GM12878 (cell line): ENCODE data around the gene FAM222A. TPM values are rescaled to one million over a fixed set of nuclear protein-coding genes. Genes with fewer than 3 reads are reported as not detected.

Source experiments
- ATAC-seq: fragments of 200-7000 bp; cut with Tn5 transposase; 3 replicates; pipeline ENCODE4 v1.9.1; 2020; ENCODE audit warnings: mild to moderate bottlenecking, moderate library complexity
- BruUV-seq: library from RNA; stranded (reverse); fragments of 400-500 nt; replicated peaks from 2 replicates; lab custom pipeline; 2021; lab: Mats Ljungman, UMichigan
- CTCF ChIA-PET: fragments of 300-600 bp; sonication (Branson Sonifier 250); formaldehyde crosslinking; extraction: SDS; loops from one replicate; lab custom pipeline; 2021; ENCODE audit warnings: inconsistent platforms; lab: Yijun Ruan, JAX
- POLR2A ChIA-PET: fragments of 350-600 bp; formaldehyde crosslinking; extraction: SDS; loops from one replicate; lab custom pipeline; 2021; ENCODE audit warnings: inconsistent platforms; lab: Charles Lee
- RAD21 ChIA-PET: fragments of 300-600 bp; sonication (Branson Sonifier 250); formaldehyde crosslinking; loops from one replicate; lab custom pipeline; 2023; ENCODE audit warnings: antibody characterized with exemption; ENCODE audit not compliant: unreplicated experiment; lab: Charles Lee
- SMC1A ChIA-PET: fragments of 300-600 bp; sonication (Branson Sonifier 250); formaldehyde crosslinking; loops from one replicate; lab custom pipeline; 2023; ENCODE audit not compliant: unreplicated experiment, uncharacterized antibody; lab: Charles Lee
- DNase-seq: peaks from one replicate; pipeline ENCODE4 v3.0.0-alpha.2; 2011; ENCODE audit warnings: low read depth, low spot score
- FAIRE-seq: peaks from 3 replicates; lab custom pipeline; 2011; peaks lifted over from hg19 to GRCh38; lab: Jason Lieb, UNC
- H2AFZ ChIP-seq: 2 replicates; pipeline ENCODE4 v1.6.0; 2011; ENCODE audit warnings: low read depth, low read length, control low read depth; ENCODE audit not compliant: control insufficient read depth
- H3K27ac ChIP-seq: 2 replicates; pipeline ENCODE4 v1.5.1; 2011; ENCODE audit warnings: control low read depth; ENCODE audit not compliant: control insufficient read depth, insufficient read depth
- H3K27me3 ChIP-seq, 2 experiments: replicated peaks in 1 of 2; 2 replicates each; pipeline versions ENCODE4 v1.6.0 to v1.6.1; 2011; ENCODE audit warnings: low read length in 1 of 2; ENCODE audit not compliant: control insufficient read depth in 2 of 2, insufficient read depth in 2 of 2
- H3K36me3 ChIP-seq, 2 experiments: 2 replicates each; pipeline ENCODE4 v1.5.1; 2011; ENCODE audit warnings: low read length in 1 of 2; ENCODE audit not compliant: control insufficient read depth in 2 of 2, insufficient read depth in 2 of 2
- H3K4me1 ChIP-seq: 2 replicates; pipeline ENCODE4 v1.6.1; 2011; ENCODE audit warnings: mild to moderate bottlenecking, low read length, moderate library complexity, mixed read lengths; ENCODE audit not compliant: control insufficient read depth, insufficient read depth
- H3K4me2 ChIP-seq: 2 replicates; pipeline ENCODE4 v1.6.0; 2011; ENCODE audit warnings: control low read depth; ENCODE audit not compliant: control insufficient read depth, insufficient read depth
- H3K4me3 ChIP-seq: fragments of 200-600 bp; sonication (generic); 2 replicates; pipeline ENCODE4 v1.5.1; 2016
- H3K79me2 ChIP-seq: 2 replicates; pipeline ENCODE4 v1.6.0; 2011; ENCODE audit warnings: low read length; ENCODE audit not compliant: control insufficient read depth, insufficient read depth
- H3K9ac ChIP-seq: 2 replicates; pipeline ENCODE4 v1.8.0; 2011; ENCODE audit warnings: low read length, control low read depth, mixed read lengths; ENCODE audit not compliant: control insufficient read depth, insufficient read depth
- H3K9me3 ChIP-seq: replicated peaks from 3 replicates; pipeline ENCODE4 v1.5.1; 2011; ENCODE audit warnings: mild to moderate bottlenecking, low read length; ENCODE audit not compliant: control insufficient read depth, insufficient read depth
- H4K20me1 ChIP-seq: 2 replicates; pipeline ENCODE4 v1.6.0; 2011; ENCODE audit not compliant: control insufficient read depth, insufficient read depth
- CBX5 ChIP-seq: sonication (generic); IDR thresholded peaks from 2 replicates; pipeline ENCODE4 v1.6.1; 2016; ENCODE audit warnings: low read depth, moderate library complexity, mild to moderate bottlenecking, inconsistent platforms
- ETV6 ChIP-seq, 2 experiments: fragments of 450-650 bp in 1 of 2; IDR thresholded peaks in 1 of 2; conservative IDR thresholded peaks in 1 of 2; 2 replicates each; pipeline ENCODE4 v1.6.1; 2014; ENCODE audit warnings: antibody characterized with exemption in 1 of 2, borderline replicate concordance in 1 of 2, low read depth in 1 of 2, mild to moderate bottlenecking in 1 of 2, moderate library complexity in 1 of 2
- KLF5 ChIP-seq: fragments of 450-650 bp; IDR thresholded peaks from 2 replicates; pipeline ENCODE4 v1.6.1; 2014; ENCODE audit warnings: mild to moderate bottlenecking; ENCODE audit not compliant: partially characterized antibody
- NFYB ChIP-seq: IDR thresholded peaks from 2 replicates; pipeline ENCODE4 v1.6.1; 2011; ENCODE audit warnings: low read depth, mild to moderate bottlenecking, low read length, improper control_type of control experiment, moderate library complexity; ENCODE audit not compliant: insufficient read depth
- NR2F1 ChIP-seq: fragments of 450-650 bp; conservative IDR thresholded peaks from 2 replicates; pipeline ENCODE4 v1.6.1; 2017; ENCODE audit warnings: mild to moderate bottlenecking
- NRF1 ChIP-seq: conservative IDR thresholded peaks from 2 replicates; pipeline ENCODE4 v1.6.1; 2011; ENCODE audit warnings: mild to moderate bottlenecking, low read depth, low read length, improper control_type of control experiment
- RAD51 ChIP-seq: fragments of 450-650 bp; IDR thresholded peaks from 2 replicates; pipeline ENCODE4 v1.6.1; 2016; ENCODE audit warnings: moderate library complexity, mild to moderate bottlenecking, inconsistent platforms
- SMC3 ChIP-seq: IDR thresholded peaks from 2 replicates; pipeline ENCODE4 v1.6.1; 2011; ENCODE audit warnings: low read length, improper control_type of control experiment, borderline replicate concordance
- SP1 ChIP-seq: IDR thresholded peaks from one replicate; pipeline ENCODE4 v1.6.1; 2011; ENCODE audit warnings: low read depth, low read length
- SREBF1 ChIP-seq: IDR thresholded peaks from 2 replicates; pipeline ENCODE4 v1.6.1; 2012; ENCODE audit warnings: mild to moderate bottlenecking, low read length
- TAF1 ChIP-seq: IDR thresholded peaks from 2 replicates; pipeline ENCODE4 v1.6.1; 2011; ENCODE audit warnings: mild to moderate bottlenecking, low read depth, low read length, borderline replicate concordance
- YY1 ChIP-seq: IDR thresholded peaks from 2 replicates; pipeline ENCODE4 v1.6.1; 2011; ENCODE audit warnings: low read depth, mild to moderate bottlenecking, low read length
- WGBS: methylation state at CpG from one replicate; pipeline ENCODE4 v1.1.6; 2016; ENCODE audit warnings: low lambda C conversion rate; ENCODE audit not compliant: insufficient replicate concordance, insufficient coverage; ENCODE audit errors: missing lambda C conversion rate; 5-methylcytosine and 5-hydroxymethylcytosine counted together
- in situ Hi-C: fragments of 300-500 bp; cut with MboI; formaldehyde crosslinking; loops from 9 replicates; pipeline ENCODE4 v1.14.3; 2018; ENCODE audit warnings: mixed read lengths
- intact Hi-C: fragments of 100-400 bp; cut with micrococcal nuclease; formaldehyde crosslinking; loops from one replicate; pipeline ENCODE4 v1.14.2; 2022; ENCODE audit not compliant: unreplicated experiment
- polyA plus RNA-seq, 11 experiments: library from polyadenylated mRNA; depleted of rRNA in 4 of 11; unstranded in 6 of 11; stranded (reverse) in 5 of 11; fragments of >200 nt; fragmentation: Nextera tagmentation in 4 of 11; fragmentation: Illumina TruSeq in 1 of 11; extraction: Ambion mirVana in 4 of 11; extraction: Trizol in 1 of 11; gene quantifications; 1 replicate in 1 of 11; 2 replicates in 10 of 11; pipeline versions ENCODE4 v1.2.1 to v1.2.3, GENCODE V29; 2011 to 2016; ENCODE audit warnings: inconsistent platforms in 2 of 11, missing spikeins in 2 of 11, low read depth in 1 of 11
- total RNA-seq, 4 experiments: library from RNA; depleted of rRNA in 3 of 4; stranded (reverse); fragments of >200 nt in 3 of 4; fragmentation: Illumina TruSeq in 1 of 4; extraction: Trizol in 1 of 4; gene quantifications; 2 replicates each; pipeline versions ENCODE4 v1.2.1 to v1.2.3, GENCODE V29; 2013 to 2021
- TF ChIP-seq, protein P1 (sequence below): IDR thresholded peaks from 2 replicates; pipeline ENCODE4 v1.6.1; 2012; ENCODE audit warnings: low read depth, low read length, improper control_type of control experiment
- TF ChIP-seq, protein P2 (sequence below): fragments of 150-350 bp; IDR thresholded peaks from 2 replicates; pipeline ENCODE4 v1.6.1; 2014; ENCODE audit warnings: mild to moderate bottlenecking, low read depth, low read length
- TF ChIP-seq, protein P3 (sequence below): fragments of 450-650 bp; formaldehyde crosslinking; IDR thresholded peaks from 2 replicates; pipeline ENCODE4 v1.4.0; 2022; ENCODE audit warnings: mild to moderate bottlenecking, moderate library complexity
- TF ChIP-seq, protein P4 (sequence below): IDR thresholded peaks from 2 replicates; pipeline ENCODE4 v1.6.1; 2012; ENCODE audit warnings: low read depth, low read length, improper control_type of control experiment
- TF ChIP-seq, protein P5 (sequence below): IDR thresholded peaks from 2 replicates; pipeline ENCODE4 v1.6.1; 2012; ENCODE audit warnings: low read depth, low read length, improper control_type of control experiment
- TF ChIP-seq, protein P6 (sequence below): fragments of 450-650 bp; IDR thresholded peaks from 2 replicates; pipeline ENCODE4 v1.6.1; 2014; ENCODE audit warnings: mild to moderate bottlenecking

FAM222A gene
- total and polyA plus RNA-seq, 10 of the 15 experiments (the other 5 are each of a cell fraction or from before 2014, with no cell fraction given): 0.04 to 0.49 (median 0.14) TPM; not detected in 3

DNA sequence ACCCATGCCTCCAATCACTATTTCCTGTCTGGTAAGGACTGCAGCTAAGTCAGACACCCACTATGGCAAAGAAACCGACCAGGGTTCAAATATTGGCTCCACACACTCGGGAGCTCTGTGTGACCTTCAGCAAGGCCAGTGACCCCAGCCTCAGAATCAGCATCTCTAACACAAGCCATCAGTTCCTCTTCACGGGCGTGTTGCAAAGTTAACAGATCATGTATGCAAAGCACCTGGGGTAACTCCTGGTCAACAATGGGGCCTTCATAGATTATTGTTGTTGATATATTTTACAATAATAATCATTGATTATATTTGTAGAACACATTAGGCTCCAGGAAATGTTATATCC lies 6.2 kb upstream of the FAM222A start:
- no peak overlapping the region for H3K9ac ChIP-seq
- H3K9me3 ChIP-seq: no peaks in the 10 kb centered on the region
- ChIA-PET CTCF (no interaction called here), RAD21 (no interaction called here), POLR2A (no interaction called here), SMC1A (no interaction called here)
- no peaks in the 10 kb centered on the region; a peak in 1 of 4 replicates for H3K27me3 ChIP-seq
- 2% methylated on average over 4 of the region's 4 CpGs for WGBS
- H2AFZ ChIP-seq: no peak overlapping the region
- ATAC-seq (no peak), FAIRE-seq (no peak), DNase-seq (no peak)
- no peak overlapping the region for H3K4me3 ChIP-seq
- BruUV-seq: no TSS peak
- intact Hi-C loops (no loop called here), in situ Hi-C loops (no loop called here)
- no peaks in the 10 kb centered on the region for H3K36me3 ChIP-seq
- H3K4me2 ChIP-seq: no peak overlapping the region
- no peaks in the 10 kb centered on the region for H3K4me1 ChIP-seq
- H4K20me1 ChIP-seq: no peaks in the 10 kb centered on the region
- no peak overlapping the region for H3K27ac ChIP-seq
- H3K79me2 ChIP-seq: no peaks in the 10 kb centered on the region
- TF ChIP-seq SP1 (no peak), CBX5 (no peak), KLF5 (no peak), SREBF1 (no peak), ETV6 (conservative IDR thresholded peaks at IDR 0.05 in 1 of 2, IDR thresholded peaks at IDR 0.05 in 1 of 2; ENCODE audit: borderline replicate concordance in 1 of 2, low read depth in 1 of 2) (no peak), NR2F1 (no peak), NFYB (no peak), TAF1 (no peak), YY1 (no peak), NRF1 (no peak), SMC3 (no peak), RAD51 (no peak)
- TF ChIP-seq, protein P1, sequence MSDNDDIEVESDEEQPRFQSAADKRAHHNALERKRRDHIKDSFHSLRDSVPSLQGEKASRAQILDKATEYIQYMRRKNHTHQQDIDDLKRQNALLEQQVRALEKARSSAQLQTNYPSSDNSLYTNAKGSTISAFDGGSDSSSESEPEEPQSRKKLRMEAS: no peak
- TF ChIP-seq, protein P2, sequence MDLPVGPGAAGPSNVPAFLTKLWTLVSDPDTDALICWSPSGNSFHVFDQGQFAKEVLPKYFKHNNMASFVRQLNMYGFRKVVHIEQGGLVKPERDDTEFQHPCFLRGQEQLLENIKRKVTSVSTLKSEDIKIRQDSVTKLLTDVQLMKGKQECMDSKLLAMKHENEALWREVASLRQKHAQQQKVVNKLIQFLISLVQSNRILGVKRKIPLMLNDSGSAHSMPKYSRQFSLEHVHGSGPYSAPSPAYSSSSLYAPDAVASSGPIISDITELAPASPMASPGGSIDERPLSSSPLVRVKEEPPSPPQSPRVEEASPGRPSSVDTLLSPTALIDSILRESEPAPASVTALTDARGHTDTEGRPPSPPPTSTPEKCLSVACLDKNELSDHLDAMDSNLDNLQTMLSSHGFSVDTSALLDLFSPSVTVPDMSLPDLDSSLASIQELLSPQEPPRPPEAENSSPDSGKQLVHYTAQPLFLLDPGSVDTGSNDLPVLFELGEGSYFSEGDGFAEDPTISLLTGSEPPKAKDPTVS: no peak
- TF ChIP-seq, protein P3, sequence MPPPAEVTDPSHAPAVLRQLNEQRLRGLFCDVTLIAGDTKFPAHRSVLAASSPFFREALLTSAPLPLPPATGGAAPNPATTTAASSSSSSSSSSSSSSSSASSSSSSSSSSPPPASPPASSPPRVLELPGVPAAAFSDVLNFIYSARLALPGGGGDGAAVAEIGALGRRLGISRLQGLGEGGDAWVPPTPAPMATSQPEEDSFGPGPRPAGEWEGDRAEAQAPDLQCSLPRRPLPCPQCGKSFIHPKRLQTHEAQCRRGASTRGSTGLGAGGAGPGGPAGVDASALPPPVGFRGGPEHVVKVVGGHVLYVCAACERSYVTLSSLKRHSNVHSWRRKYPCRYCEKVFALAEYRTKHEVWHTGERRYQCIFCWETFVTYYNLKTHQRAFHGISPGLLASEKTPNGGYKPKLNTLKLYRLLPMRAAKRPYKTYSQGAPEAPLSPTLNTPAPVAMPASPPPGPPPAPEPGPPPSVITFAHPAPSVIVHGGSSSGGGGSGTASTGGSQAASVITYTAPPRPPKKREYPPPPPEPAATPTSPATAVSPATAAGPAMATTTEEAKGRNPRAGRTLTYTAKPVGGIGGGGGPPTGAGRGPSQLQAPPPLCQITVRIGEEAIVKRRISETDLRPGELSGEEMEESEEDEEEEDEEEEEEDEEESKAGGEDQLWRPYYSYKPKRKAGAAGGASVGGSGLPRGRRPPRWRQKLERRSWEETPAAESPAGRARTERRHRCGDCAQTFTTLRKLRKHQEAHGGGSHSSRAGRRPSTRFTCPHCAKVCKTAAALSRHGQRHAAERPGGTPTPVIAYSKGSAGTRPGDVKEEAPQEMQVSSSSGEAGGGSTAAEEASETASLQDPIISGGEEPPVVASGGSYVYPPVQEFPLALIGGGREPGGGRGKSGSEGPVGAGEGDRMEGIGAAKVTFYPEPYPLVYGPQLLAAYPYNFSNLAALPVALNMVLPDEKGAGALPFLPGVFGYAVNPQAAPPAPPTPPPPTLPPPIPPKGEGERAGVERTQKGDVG: no peak
- TF ChIP-seq, protein P4, sequence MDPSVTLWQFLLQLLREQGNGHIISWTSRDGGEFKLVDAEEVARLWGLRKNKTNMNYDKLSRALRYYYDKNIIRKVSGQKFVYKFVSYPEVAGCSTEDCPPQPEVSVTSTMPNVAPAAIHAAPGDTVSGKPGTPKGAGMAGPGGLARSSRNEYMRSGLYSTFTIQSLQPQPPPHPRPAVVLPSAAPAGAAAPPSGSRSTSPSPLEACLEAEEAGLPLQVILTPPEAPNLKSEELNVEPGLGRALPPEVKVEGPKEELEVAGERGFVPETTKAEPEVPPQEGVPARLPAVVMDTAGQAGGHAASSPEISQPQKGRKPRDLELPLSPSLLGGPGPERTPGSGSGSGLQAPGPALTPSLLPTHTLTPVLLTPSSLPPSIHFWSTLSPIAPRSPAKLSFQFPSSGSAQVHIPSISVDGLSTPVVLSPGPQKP: no peak
- TF ChIP-seq, protein P5, sequence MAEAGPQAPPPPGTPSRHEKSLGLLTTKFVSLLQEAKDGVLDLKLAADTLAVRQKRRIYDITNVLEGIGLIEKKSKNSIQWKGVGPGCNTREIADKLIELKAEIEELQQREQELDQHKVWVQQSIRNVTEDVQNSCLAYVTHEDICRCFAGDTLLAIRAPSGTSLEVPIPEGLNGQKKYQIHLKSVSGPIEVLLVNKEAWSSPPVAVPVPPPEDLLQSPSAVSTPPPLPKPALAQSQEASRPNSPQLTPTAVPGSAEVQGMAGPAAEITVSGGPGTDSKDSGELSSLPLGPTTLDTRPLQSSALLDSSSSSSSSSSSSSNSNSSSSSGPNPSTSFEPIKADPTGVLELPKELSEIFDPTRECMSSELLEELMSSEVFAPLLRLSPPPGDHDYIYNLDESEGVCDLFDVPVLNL: no peak
- TF ChIP-seq, protein P6, sequence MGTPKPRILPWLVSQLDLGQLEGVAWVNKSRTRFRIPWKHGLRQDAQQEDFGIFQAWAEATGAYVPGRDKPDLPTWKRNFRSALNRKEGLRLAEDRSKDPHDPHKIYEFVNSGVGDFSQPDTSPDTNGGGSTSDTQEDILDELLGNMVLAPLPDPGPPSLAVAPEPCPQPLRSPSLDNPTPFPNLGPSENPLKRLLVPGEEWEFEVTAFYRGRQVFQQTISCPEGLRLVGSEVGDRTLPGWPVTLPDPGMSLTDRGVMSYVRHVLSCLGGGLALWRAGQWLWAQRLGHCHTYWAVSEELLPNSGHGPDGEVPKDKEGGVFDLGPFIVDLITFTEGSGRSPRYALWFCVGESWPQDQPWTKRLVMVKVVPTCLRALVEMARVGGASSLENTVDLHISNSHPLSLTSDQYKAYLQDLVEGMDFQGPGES: no peak
